Body of pancreas (tissue), 4 donors: ENCODE measurements around the gene RDH12.

Experiments used
- CTCF ChIP-seq, 7 experiments: fragments of 450-650 bp in 4 of 7; fragments of 200-600 bp in 3 of 7; sonication (generic) in 3 of 7; IDR thresholded peaks; one replicate each; pipeline ENCODE4 v1.5.1; 2016 to 2019; ENCODE audit warnings: antibody characterized with exemption in 7 of 7
- POLR2A ChIP-seq, 3 donors: fragments of 450-650 bp; IDR thresholded peaks; one replicate each; pipeline ENCODE4 v1.6.1; 2016; ENCODE audit warnings: antibody characterized with exemption in 3 of 3, mild to moderate bottlenecking in 2 of 3

DNA sequence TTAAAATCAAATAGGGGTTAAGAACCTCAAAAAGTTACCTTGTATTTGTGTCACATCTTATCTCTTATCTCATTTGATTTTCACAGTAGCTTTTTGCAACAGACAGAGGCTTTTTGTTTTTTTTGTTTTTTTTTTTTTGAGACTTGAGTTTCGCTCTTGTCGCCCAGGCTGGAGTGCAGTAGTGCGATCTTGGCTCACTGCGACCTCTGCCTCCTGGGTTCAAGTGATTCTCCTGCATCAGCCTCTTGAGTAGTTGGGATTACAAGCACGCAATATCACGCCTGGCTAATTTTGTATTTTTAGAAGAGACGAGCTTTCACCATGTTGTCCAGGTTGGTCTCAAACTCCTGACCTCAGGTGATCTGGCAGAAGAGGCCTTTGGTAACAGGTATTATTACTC, 25.7 kb downstream of the RDH12 start:
- no peak for TF ChIP-seq CTCF (IDR thresholded peaks at IDR 0.05)
- TF ChIP-seq POLR2A (IDR thresholded peaks at IDR 0.05) = no peak
